Astrocyte (in vitro differentiated cells and primary cell): ENCODE results near the gene PYCARD. TPM values are rescaled to one million over a fixed set of nuclear protein-coding genes. Genes with fewer than 3 reads are reported as not detected.

Source experiments
- DNase-seq: peaks from one replicate; pipeline ENCODE4 v3.0.0-alpha.2; 2010; ENCODE audit warnings: low read depth
- FAIRE-seq: peaks from 2 replicates; lab custom pipeline; 2011; peaks lifted over from hg19 to GRCh38; lab: Jason Lieb, UNC
- H2AFZ ChIP-seq: 2 replicates; pipeline ENCODE4 v1.6.0; 2012; ENCODE audit warnings: low read depth, low read length, inconsistent platforms
- H3K27ac ChIP-seq: 2 replicates; pipeline ENCODE4 v1.5.1; 2011; ENCODE audit warnings: low read depth, low read length, inconsistent platforms
- H3K27me3 ChIP-seq: 2 replicates; pipeline ENCODE4 v1.6.0; 2011; ENCODE audit warnings: low read length, inconsistent platforms; ENCODE audit not compliant: insufficient read depth
- H3K36me3 ChIP-seq: 2 replicates; pipeline ENCODE4 v1.5.1; 2011; ENCODE audit warnings: low read length, inconsistent platforms; ENCODE audit not compliant: insufficient read depth
- H3K4me1 ChIP-seq: 2 replicates; pipeline ENCODE4 v1.5.1; 2011; ENCODE audit warnings: low read length, inconsistent platforms; ENCODE audit not compliant: insufficient read depth
- H3K4me2 ChIP-seq: 2 replicates; pipeline ENCODE4 v1.6.0; 2012; ENCODE audit warnings: low read length, inconsistent platforms
- H3K4me3 ChIP-seq: 2 replicates; pipeline ENCODE4 v1.5.1; 2011; ENCODE audit warnings: low read depth, mild to moderate bottlenecking, low read length, inconsistent platforms; ENCODE audit not compliant: insufficient read depth
- H3K79me2 ChIP-seq: 2 replicates; pipeline ENCODE4 v1.6.0; 2012; ENCODE audit warnings: mild to moderate bottlenecking, low read length, inconsistent platforms; ENCODE audit not compliant: insufficient read depth
- H3K9ac ChIP-seq: 2 replicates; pipeline ENCODE4 v1.6.0; 2012; ENCODE audit warnings: mild to moderate bottlenecking, low read length, inconsistent platforms
- H3K9me3 ChIP-seq: 2 replicates; pipeline ENCODE4 v1.5.1; 2012; ENCODE audit warnings: low read depth, mild to moderate bottlenecking, low read length, inconsistent platforms; ENCODE audit not compliant: insufficient read depth
- H4K20me1 ChIP-seq: 2 replicates; pipeline ENCODE4 v1.6.0; 2012; ENCODE audit warnings: low read length, inconsistent platforms; ENCODE audit not compliant: insufficient read depth
- H3K27ac Mint-ChIP-seq: one replicate; pipeline ENCODE4 v1.8.0; 2021; ENCODE audit warnings: mild to moderate bottlenecking, mixed read lengths; ENCODE audit not compliant: unreplicated experiment
- H3K27me3 Mint-ChIP-seq: one replicate; pipeline ENCODE4 v1.8.0; 2021; ENCODE audit warnings: low read depth, mixed read lengths; ENCODE audit not compliant: unreplicated experiment
- H3K36me3 Mint-ChIP-seq: one replicate; pipeline ENCODE4 v1.8.0; 2021; ENCODE audit warnings: low read depth, mixed read lengths; ENCODE audit not compliant: unreplicated experiment
- H3K4me1 Mint-ChIP-seq: one replicate; pipeline ENCODE4 v1.8.0; 2021; ENCODE audit warnings: low read depth, mixed read lengths; ENCODE audit not compliant: unreplicated experiment
- H3K4me3 Mint-ChIP-seq: one replicate; pipeline ENCODE4 v1.8.0; 2021; ENCODE audit warnings: mild to moderate bottlenecking, moderate library complexity, mixed read lengths; ENCODE audit not compliant: unreplicated experiment
- H3K9me3 Mint-ChIP-seq: one replicate; pipeline ENCODE4 v1.8.0; 2021; ENCODE audit warnings: mild to moderate bottlenecking, mixed read lengths; ENCODE audit not compliant: unreplicated experiment
- EZH2 ChIP-seq: IDR thresholded peaks from 2 replicates; pipeline ENCODE4 v1.6.1; 2012; ENCODE audit warnings: mild to moderate bottlenecking, low read length, inconsistent platforms; ENCODE audit not compliant: insufficient read depth
- total RNA-seq: library from RNA; stranded (reverse); gene quantifications from 2 replicates; pipeline ENCODE4 v1.2.1, GENCODE V29; 2021
- TF ChIP-seq, protein P1 (sequence below): IDR thresholded peaks from 2 replicates; pipeline ENCODE4 v1.5.1; 2011; ENCODE audit warnings: low read depth, mild to moderate bottlenecking, inconsistent platforms, low read length, moderate library complexity; ENCODE audit not compliant: insufficient read depth

PYCARD gene
- total RNA-seq, 1 donor from 2014 or later, result 7.3 TPM

DNA sequence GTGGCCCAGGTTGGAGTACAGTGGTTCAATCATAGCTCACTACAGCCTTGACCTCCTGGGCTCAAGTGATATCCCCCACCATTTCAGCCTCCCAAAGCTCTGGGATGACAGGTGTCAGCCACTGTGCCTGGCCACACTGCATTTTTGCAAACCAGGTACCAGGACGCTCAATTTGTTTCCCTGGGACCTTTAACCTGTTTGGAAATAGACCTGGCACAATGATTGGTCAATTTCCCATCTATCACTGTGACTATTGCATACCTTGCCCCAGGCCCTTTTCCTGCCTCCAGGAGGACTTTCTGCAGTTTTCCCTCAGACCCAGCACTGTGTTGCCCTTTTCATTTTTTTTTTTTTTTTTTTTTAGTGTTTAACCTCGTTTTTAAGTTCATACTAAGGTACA lies 33.7 kb downstream of the PYCARD start:
- Mint-ChIP-seq H3K27ac (no peak overlapping the region), H3K4me1 (no peaks in the 10 kb centered on the region), H3K27me3 (peaks cover 2% of the 10 kb centered on the region), H3K36me3 (no peaks in the 10 kb centered on the region), H3K4me3 (no peak overlapping the region), H3K9me3 (no peaks in the 10 kb centered on the region)
- no peaks in the 10 kb centered on the region for H4K20me1 ChIP-seq
- no peak overlapping the region for H3K9ac ChIP-seq
- H3K27ac ChIP-seq, result no peak overlapping the region
- no peaks in the 10 kb centered on the region for H3K4me1 ChIP-seq
- TF ChIP-seq, protein P1, sequence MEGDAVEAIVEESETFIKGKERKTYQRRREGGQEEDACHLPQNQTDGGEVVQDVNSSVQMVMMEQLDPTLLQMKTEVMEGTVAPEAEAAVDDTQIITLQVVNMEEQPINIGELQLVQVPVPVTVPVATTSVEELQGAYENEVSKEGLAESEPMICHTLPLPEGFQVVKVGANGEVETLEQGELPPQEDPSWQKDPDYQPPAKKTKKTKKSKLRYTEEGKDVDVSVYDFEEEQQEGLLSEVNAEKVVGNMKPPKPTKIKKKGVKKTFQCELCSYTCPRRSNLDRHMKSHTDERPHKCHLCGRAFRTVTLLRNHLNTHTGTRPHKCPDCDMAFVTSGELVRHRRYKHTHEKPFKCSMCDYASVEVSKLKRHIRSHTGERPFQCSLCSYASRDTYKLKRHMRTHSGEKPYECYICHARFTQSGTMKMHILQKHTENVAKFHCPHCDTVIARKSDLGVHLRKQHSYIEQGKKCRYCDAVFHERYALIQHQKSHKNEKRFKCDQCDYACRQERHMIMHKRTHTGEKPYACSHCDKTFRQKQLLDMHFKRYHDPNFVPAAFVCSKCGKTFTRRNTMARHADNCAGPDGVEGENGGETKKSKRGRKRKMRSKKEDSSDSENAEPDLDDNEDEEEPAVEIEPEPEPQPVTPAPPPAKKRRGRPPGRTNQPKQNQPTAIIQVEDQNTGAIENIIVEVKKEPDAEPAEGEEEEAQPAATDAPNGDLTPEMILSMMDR, result no peak
- TF ChIP-seq EZH2, result no peak
- H3K36me3 ChIP-seq, result no peaks in the 10 kb centered on the region
- no peak overlapping the region for H3K4me3 ChIP-seq
- H3K9me3 ChIP-seq, result no peaks in the 10 kb centered on the region
- H3K27me3 ChIP-seq, result no peaks in the 10 kb centered on the region
- no peak overlapping the region for H3K4me2 ChIP-seq
- no peaks in the 10 kb centered on the region for H3K79me2 ChIP-seq
- no peak for DNase-seq
- FAIRE-seq, result no peak
- H2AFZ ChIP-seq, result no peak overlapping the region

DNA sequence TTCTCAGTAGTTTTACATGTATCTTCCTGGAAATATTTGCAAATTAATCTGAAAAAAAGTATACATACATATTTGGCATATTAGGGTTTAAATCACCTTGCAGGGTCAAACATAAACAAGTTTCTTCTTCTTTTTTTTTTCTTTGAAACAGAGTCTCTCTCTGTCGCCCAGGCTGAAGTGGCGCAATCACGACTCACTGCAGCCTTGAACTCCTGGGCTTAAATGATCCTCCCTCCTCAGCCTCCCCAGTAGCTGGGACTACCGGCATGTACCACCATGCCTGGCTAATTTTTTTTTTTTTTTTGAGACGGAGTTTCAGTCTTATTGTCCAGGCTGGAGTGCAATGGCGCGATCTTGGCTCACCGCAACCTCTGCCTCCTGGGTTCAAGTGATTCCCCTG lies 35.2 kb downstream of the PYCARD start:
- H3K9ac ChIP-seq, result no peak overlapping the region
- H3K79me2 ChIP-seq, result no peaks in the 10 kb centered on the region
- H4K20me1 ChIP-seq, result no peaks in the 10 kb centered on the region
- FAIRE-seq (no peak), DNase-seq (no peak)
- H2AFZ ChIP-seq, result no peak overlapping the region
- H3K4me3 ChIP-seq, result no peak overlapping the region
- no peaks in the 10 kb centered on the region for H3K27me3 ChIP-seq
- Mint-ChIP-seq H3K9me3 (no peaks in the 10 kb centered on the region), H3K4me1 (no peaks in the 10 kb centered on the region), H3K27me3 (peaks cover 6% of the 10 kb centered on the region), H3K4me3 (no peak overlapping the region), H3K36me3 (no peaks in the 10 kb centered on the region), H3K27ac (no peak overlapping the region)
- no peaks in the 10 kb centered on the region for H3K9me3 ChIP-seq
- H3K4me1 ChIP-seq, result no peaks in the 10 kb centered on the region
- H3K4me2 ChIP-seq, result no peak overlapping the region
- H3K27ac ChIP-seq, result no peak overlapping the region
- TF ChIP-seq, protein P1, result no peak
- TF ChIP-seq EZH2, result no peak
- no peaks in the 10 kb centered on the region for H3K36me3 ChIP-seq

DNA sequence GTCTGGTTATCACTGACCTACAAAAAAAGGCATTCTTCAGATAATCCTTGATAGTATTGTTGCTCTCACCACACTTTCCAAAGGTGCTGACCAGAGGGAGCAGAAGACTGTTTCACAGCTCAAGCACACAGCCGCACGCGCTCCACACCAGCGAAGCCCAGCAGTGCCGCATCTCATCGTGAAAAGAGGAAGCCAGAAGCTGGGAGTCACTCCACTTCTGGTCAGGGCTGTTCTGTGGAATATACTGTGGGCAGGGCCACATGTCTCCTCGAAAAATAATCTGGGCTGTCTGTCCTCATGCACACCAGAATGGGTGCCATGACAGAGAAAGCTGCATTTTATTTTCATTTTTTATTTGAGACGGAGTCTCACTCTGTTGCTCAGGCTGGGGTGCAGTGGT lies 45.4 kb downstream of the PYCARD start:
- H3K4me3 Mint-ChIP-seq, result no peak overlapping the region
- H3K9me3 ChIP-seq, result no peaks in the 10 kb centered on the region
- no peaks in the 10 kb centered on the region for H3K79me2 ChIP-seq
- H3K4me2 ChIP-seq, result no peak overlapping the region
- no peaks in the 10 kb centered on the region for H3K9me3 Mint-ChIP-seq
- H3K9ac ChIP-seq, result no peak overlapping the region
- FAIRE-seq (no peak), DNase-seq (no peak)
- no peaks in the 10 kb centered on the region for H3K4me1 Mint-ChIP-seq
- peaks cover 2% of the 10 kb centered on the region for H3K27me3 ChIP-seq
- peaks cover 10% of the 10 kb centered on the region for H3K27me3 Mint-ChIP-seq
- H3K4me3 ChIP-seq, result no peak overlapping the region
- no peak overlapping the region for H3K27ac ChIP-seq
- TF ChIP-seq, protein P1, result no peak
- no peak for TF ChIP-seq EZH2
- no peaks in the 10 kb centered on the region for H3K36me3 Mint-ChIP-seq
- no peaks in the 10 kb centered on the region for H3K4me1 ChIP-seq
- H3K27ac Mint-ChIP-seq, result no peak overlapping the region
- H4K20me1 ChIP-seq, result no peaks in the 10 kb centered on the region
- H2AFZ ChIP-seq, result no peak overlapping the region
- H3K36me3 ChIP-seq, result no peaks in the 10 kb centered on the region

Other genes starting within 250 kb of the PYCARD start
- 15.4 and 18.7 TPM in 2 replicates for gene SETD1A, start 245.0 kb downstream of the PYCARD start, total RNA-seq
- gene HSD3B7, start 217.6 kb downstream of the PYCARD start, total RNA-seq, result 8.3 and 9.0 TPM in 2 replicates
- gene STX1B, start 192.1 kb downstream of the PYCARD start, total RNA-seq, result 10.7 and 11.0 TPM in 2 replicates
- gene STX4, start 169.2 kb downstream of the PYCARD start, total RNA-seq, result 54.9 and 56.0 TPM in 2 replicates
- gene ZNF668, start 128.5 kb downstream of the PYCARD start, total RNA-seq, result 18.6 and 21.6 TPM in 2 replicates
- gene ZNF646, start 128.3 kb downstream of the PYCARD start, total RNA-seq, result 16.5 and 17.2 TPM in 2 replicates
- 3.4 and 7.1 TPM in 2 replicates for gene PRSS53, start 113.8 kb downstream of the PYCARD start, total RNA-seq
- gene VKORC1, start 108.0 kb downstream of the PYCARD start, total RNA-seq, result 133 and 156 TPM in 2 replicates
- 44.9 and 47.7 TPM in 2 replicates for gene BCKDK, start 94.4 kb downstream of the PYCARD start, total RNA-seq
- 27.3 and 33.5 TPM in 2 replicates for gene KAT8, start 85.1 kb downstream of the PYCARD start, total RNA-seq
- 3.9 and 9.5 TPM in 2 replicates for gene PRSS8, start 67.0 kb downstream of the PYCARD start, total RNA-seq
- gene PRSS36, start 52.7 kb downstream of the PYCARD start, total RNA-seq, result 0.19 and 0.41 TPM in 2 replicates
- 250 and 309 TPM in 2 replicates for gene FUS, start 22.6 kb downstream of the PYCARD start, total RNA-seq
- not detected in 2 replicates for gene TRIM72, start 11.4 kb upstream of the PYCARD start, total RNA-seq
- gene PYDC1, start 14.4 kb upstream of the PYCARD start, total RNA-seq, result not detected in 2 replicates
- 0.20 TPM in 1 of 2 replicates, not detected in the other for gene ITGAM, start 57.2 kb upstream of the PYCARD start, total RNA-seq
- gene ITGAX, start 152.4 kb upstream of the PYCARD start, total RNA-seq, result 0.27 TPM in 1 of 2 replicates, not detected in the other
- gene ITGAD, start 190.6 kb upstream of the PYCARD start, total RNA-seq, result not detected in 2 replicates
- not detected in 2 replicates for gene COX6A2, start 225.6 kb upstream of the PYCARD start, total RNA-seq
- gene ZNF843, start 240.0 kb upstream of the PYCARD start, total RNA-seq, result 0.50 and 0.84 TPM in 2 replicates